Gastroesophageal sphincter (tissue), 4 donors: ENCODE measurements around the gene CFAP157. TPM values are rescaled to one million over a fixed set of nuclear protein-coding genes. Genes with fewer than 3 reads are reported as not detected.
A peak's percentile ranks its signal among the peaks of the same experiment; 100 is the strongest.

Source experiments
- ATAC-seq: fragments of 150-250 bp; one replicate; pipeline ENCODE4 v1.9.1; 2016; ENCODE audit warnings: mild to moderate bottlenecking, moderate library complexity
- H3K27ac ChIP-seq, 4 donors: fragments of 200-600 bp; sonication (generic) in 3 of 4; 1 replicate in 3 of 4; 2 replicates in 1 of 4; pipeline ENCODE4 v1.5.1; 2016 to 2019
- H3K27me3 ChIP-seq: fragments of 200-600 bp; sonication (generic); one replicate; pipeline ENCODE4 v1.5.1; 2019
- H3K36me3 ChIP-seq, 2 donors: fragments of 200-600 bp; sonication (generic); one replicate each; pipeline ENCODE4 v1.5.1; 2019; ENCODE audit warnings: control low read depth in 1 of 2
- H3K4me1 ChIP-seq, 3 donors: fragments of 200-600 bp; sonication (generic); 1 replicate in 2 of 3; 2 replicates in 1 of 3; pipeline ENCODE4 v1.5.1; 2016 to 2019; ENCODE audit warnings: control low read depth in 2 of 3
- H3K4me3 ChIP-seq, 2 donors: fragments of 200-600 bp; sonication (generic); one replicate each; pipeline ENCODE4 v1.5.1; 2019; ENCODE audit warnings: mild to moderate bottlenecking in 1 of 2, moderate library complexity in 1 of 2
- H3K9me3 ChIP-seq, 3 donors: fragments of 200-600 bp; sonication (generic); one replicate each; pipeline ENCODE4 v1.5.1; 2017 to 2019; ENCODE audit warnings: control low read depth in 2 of 3
- EP300 ChIP-seq: sonication (generic); formaldehyde crosslinking; IDR thresholded peaks from one replicate; pipeline ENCODE4 v1.6.1; 2017; ENCODE audit warnings: antibody characterized with exemption, mild to moderate bottlenecking
- POLR2A ChIP-seq, 2 donors: fragments of 450-650 bp; IDR thresholded peaks; one replicate each; pipeline ENCODE4 v1.6.1; 2017; ENCODE audit warnings: antibody characterized with exemption in 2 of 2, mild to moderate bottlenecking in 2 of 2, moderate library complexity in 1 of 2
- POLR2AphosphoS5 ChIP-seq: sonication (generic); formaldehyde crosslinking; IDR thresholded peaks from one replicate; pipeline ENCODE4 v1.6.1; 2017; ENCODE audit warnings: antibody characterized with exemption
- WGBS, 2 donors: methylation state at CpG; one replicate each; pipeline ENCODE4 v1.1.5; 2018; ENCODE audit warnings: low coverage in 1 of 2; 5-methylcytosine and 5-hydroxymethylcytosine counted together
- total RNA-seq, 4 donors: library from RNA; depleted of rRNA; stranded (reverse); fragments of >200 nt; gene quantifications; one replicate each; pipeline ENCODE4 v1.1.0, GENCODE V29; 2016
- TF ChIP-seq, protein P1 (sequence below), 4 experiments: fragments of 200-600 bp in 2 of 4; fragments of 450-650 bp in 2 of 4; sonication (generic) in 1 of 4; IDR thresholded peaks; one replicate each; pipeline ENCODE4 v1.5.1; 2017 to 2019; ENCODE audit warnings: antibody characterized with exemption in 4 of 4, mild to moderate bottlenecking in 2 of 4, moderate library complexity in 2 of 4

Gene CFAP157
- under 1 TPM in 1 of 4 donors, not detected in 3; 0.31 TPM for total RNA-seq

DNA sequence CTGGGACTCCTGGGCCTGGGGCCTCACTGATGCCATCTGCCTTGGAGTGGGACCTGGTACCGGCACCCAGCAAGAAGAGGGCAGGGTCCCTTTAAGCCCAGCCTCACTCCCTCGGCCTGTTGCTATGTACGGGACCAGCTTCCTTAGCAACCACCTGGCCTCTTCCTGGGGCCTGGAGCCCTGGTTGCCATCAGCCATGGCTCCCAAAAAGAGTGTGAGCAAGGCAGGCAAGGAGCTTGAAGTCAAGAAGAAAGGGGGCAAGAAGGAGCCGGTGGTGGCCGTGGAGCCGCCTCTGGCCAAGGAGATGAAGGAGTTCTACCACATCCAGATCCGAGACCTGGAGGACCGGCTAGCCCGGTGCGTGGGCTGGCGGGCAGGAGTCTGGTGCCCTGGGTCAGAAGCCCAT lies at the start of gene CFAP157:
CFAP157 (plus strand) TSS at position 153 of the 406 bp plus-strand sequence; CDS start at position 197, 44 bp downstream.
- TF ChIP-seq POLR2AphosphoS5, result no peak
- TF ChIP-seq, protein P1, sequence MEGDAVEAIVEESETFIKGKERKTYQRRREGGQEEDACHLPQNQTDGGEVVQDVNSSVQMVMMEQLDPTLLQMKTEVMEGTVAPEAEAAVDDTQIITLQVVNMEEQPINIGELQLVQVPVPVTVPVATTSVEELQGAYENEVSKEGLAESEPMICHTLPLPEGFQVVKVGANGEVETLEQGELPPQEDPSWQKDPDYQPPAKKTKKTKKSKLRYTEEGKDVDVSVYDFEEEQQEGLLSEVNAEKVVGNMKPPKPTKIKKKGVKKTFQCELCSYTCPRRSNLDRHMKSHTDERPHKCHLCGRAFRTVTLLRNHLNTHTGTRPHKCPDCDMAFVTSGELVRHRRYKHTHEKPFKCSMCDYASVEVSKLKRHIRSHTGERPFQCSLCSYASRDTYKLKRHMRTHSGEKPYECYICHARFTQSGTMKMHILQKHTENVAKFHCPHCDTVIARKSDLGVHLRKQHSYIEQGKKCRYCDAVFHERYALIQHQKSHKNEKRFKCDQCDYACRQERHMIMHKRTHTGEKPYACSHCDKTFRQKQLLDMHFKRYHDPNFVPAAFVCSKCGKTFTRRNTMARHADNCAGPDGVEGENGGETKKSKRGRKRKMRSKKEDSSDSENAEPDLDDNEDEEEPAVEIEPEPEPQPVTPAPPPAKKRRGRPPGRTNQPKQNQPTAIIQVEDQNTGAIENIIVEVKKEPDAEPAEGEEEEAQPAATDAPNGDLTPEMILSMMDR (IDR thresholded peaks at IDR 0.05), result no peak
- TF ChIP-seq POLR2A (IDR thresholded peaks at IDR 0.05), result no peak
- no peak for TF ChIP-seq EP300
- Histone ChIP-seq H3K36me3 (peaks cover 0 to 4% of the 10 kb centered on the region in 2 donors), H3K27me3 (peaks cover 17% of the 10 kb centered on the region), H3K9me3 (no peaks in the 10 kb centered on the region), H3K4me3 (no peak within 1 kb of the TSS), H3K27ac (no peak within 1 kb of the TSS), H3K4me1 (no peaks in the 10 kb centered on the region)
- no peak for ATAC-seq
- 80 to 82% methylated on average over 1 to 6 of the region's 11 CpGs for whole genome bisulfite sequencing, 2 donors

DNA sequence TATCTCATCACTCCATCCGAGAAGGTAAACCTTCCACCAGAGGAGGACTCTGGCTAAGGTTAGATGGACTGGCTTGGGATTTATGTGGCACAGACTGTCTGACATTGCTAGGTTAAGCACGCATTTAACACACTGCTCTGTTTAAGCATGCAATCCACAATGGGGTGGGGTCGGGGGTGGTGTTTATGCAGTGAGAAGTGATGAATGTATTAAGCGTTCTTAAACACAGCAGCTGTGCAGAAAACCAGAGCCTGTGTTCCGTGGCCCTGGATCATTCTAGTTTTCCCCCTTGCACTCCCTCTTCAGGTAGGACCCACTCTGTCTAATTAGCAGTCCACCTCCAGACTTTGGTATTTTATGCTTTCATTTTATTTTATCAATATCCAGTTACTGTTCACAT lies 48.4 kb upstream of the CFAP157 start:
- ATAC-seq, result no peak
- WGBS, 2 donors, result 70 to 80% methylated on average over 3 to 4 of the region's 5 CpGs
- Histone ChIP-seq H3K9me3 (no peaks in the 10 kb centered on the region), H3K4me1 (no peaks in the 10 kb centered on the region), H3K27me3 (no peaks in the 10 kb centered on the region), H3K27ac (no peak overlapping the region), H3K36me3 (peaks cover 0 to 81% of the 10 kb centered on the region in 2 donors), H3K4me3 (no peak overlapping the region)
- TF ChIP-seq POLR2A (IDR thresholded peaks at IDR 0.05) (no peak), EP300 (no peak), POLR2AphosphoS5 (no peak)
- TF ChIP-seq, protein P1 (IDR thresholded peaks at IDR 0.05), result no peak

DNA sequence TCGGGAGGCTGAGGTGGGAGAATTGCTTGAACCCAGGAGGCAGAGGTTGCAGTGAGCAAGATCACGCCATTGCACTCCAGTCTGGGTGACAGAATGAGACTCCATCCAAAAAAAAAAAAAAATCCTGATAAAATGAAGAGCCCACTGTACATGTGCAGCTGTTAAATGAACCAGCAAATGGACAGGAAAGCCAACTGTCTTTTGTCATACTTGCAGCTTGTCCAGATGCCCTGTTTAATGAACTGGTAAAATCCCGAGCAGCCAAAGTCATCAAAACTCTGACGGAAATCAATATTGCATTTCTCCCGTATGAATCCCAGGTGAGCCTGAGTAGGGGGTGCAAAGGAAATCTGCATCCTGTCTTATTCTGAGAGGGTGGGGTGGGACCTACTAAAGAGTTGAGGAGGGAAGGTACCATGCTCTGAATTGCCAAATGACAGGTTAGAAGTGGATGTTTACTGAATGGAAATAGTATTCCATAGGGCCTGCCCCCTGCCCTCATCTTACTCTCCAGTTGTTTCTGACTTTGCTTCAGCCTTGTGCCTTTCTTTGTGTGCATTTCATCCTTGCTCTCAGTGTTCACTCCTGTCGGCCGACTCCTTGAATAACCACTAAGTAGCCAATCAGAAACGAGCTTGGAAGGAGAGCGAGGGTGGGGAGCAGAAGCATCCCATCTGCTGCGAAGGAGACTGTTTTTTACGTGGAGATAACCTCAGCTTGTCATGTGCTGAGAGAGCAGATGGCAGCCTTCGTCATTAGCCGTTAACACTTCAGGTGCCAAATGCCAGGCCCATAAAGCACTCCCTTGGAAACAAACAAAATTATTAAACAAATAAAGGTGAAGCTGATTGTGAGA lies 45.7 kb upstream of the CFAP157 start:
- Histone ChIP-seq H3K4me3 (no peak overlapping the region), H3K27ac (no peak overlapping the region), H3K36me3 (peaks cover 0 to 85% of the 10 kb centered on the region in 2 donors), H3K9me3 (no peaks in the 10 kb centered on the region), H3K4me1 (no peaks in the 10 kb centered on the region), H3K27me3 (no peaks in the 10 kb centered on the region)
- TF ChIP-seq, protein P1 (IDR thresholded peaks at IDR 0.05), result no peak
- TF ChIP-seq EP300 (no peak), POLR2AphosphoS5 (no peak), POLR2A (IDR thresholded peaks at IDR 0.05) (no peak)
- ATAC-seq, result no peak
- 57 to 67% methylated on average over 10 to 13 of the region's 13 CpGs for WGBS, 2 donors

DNA sequence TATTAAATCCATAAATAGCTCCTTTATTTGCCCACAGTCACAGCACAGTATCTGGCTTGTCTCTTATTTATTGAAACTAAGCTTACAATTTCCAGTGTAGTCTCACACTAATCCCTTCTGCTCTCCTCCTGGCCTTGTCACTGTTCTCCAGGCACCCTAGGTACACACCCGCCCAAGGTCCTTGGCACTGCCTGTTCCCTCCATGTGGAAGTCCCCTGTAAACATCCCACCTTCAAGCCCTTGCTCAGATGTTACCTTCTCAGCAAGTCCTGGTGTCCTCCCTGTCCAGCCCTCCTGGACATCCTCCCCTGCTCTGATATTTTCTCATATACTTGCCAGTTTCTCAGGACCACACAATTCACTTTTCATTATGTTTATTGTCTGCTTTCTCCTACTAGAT lies 44.2 kb upstream of the CFAP157 start:
- 86% methylated on average over 1 of the region's 1 CpG; no CpG with 5 or more reads in 1 of the 2 donors for WGBS, 2 donors
- Histone ChIP-seq H3K9me3 (no peaks in the 10 kb centered on the region), H3K27me3 (no peaks in the 10 kb centered on the region), H3K4me3 (no peak overlapping the region), H3K27ac (no peak overlapping the region), H3K36me3 (peaks cover 0 to 95% of the 10 kb centered on the region in 2 donors), H3K4me1 (no peaks in the 10 kb centered on the region)
- no peak for ATAC-seq
- TF ChIP-seq POLR2A (IDR thresholded peaks at IDR 0.05) (no peak), POLR2AphosphoS5 (no peak), EP300 (no peak)
- TF ChIP-seq, protein P1 (IDR thresholded peaks at IDR 0.05), result no peak

DNA sequence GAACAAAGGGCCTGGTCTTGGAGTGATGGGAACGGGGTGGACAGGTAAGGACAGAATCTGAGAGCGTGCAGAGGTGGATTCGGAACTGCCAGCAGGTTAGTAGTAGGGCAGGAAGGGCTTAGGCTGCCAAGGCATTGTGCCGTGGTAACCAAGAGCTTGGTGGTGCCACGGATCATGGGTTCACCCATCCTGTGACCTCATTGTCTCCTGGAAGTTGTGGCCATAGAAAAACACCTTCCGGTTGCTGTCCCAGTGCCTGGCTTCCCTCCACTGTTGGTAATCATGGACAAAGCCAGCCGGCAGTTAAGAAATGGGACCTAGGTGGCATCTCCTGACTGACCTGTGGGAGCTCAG lies 42.5 kb upstream of the CFAP157 start:
- ATAC-seq, result peak; percentile 10
- H3K27ac ChIP-seq, result peak overlapping the region in 2 of 4 donors; percentile 30 to 56
- no peaks in the 10 kb centered on the region for H3K4me1 ChIP-seq
- no peak overlapping the region for H3K4me3 ChIP-seq
- peaks cover 0 to 99% of the 10 kb centered on the region in 2 donors for H3K36me3 ChIP-seq
- no peaks in the 10 kb centered on the region for H3K27me3 ChIP-seq
- WGBS, 2 donors, result 80 to 100% methylated on average over 2 to 6 of the region's 7 CpGs
- TF ChIP-seq EP300 (no peak), POLR2AphosphoS5 (no peak), POLR2A (IDR thresholded peaks at IDR 0.05) (no peak)
- TF ChIP-seq, protein P1 (IDR thresholded peaks at IDR 0.05), result no peak
- H3K9me3 ChIP-seq, result no peaks in the 10 kb centered on the region
